K562 (cell line): ENCODE results near the gene TMEM88. TPM values are rescaled to one million over a fixed set of nuclear protein-coding genes. Genes with fewer than 3 reads are reported as not detected.
A peak's percentile ranks its signal among the peaks of the same experiment; 100 is the strongest.

ENCODE experiments used
- BDP1 ChIP-seq: IDR thresholded peaks from 3 replicates; pipeline ENCODE4 v1.6.1; 2011; ENCODE audit not compliant: insufficient read length, insufficient read depth
- CBFA2T2 ChIP-seq: fragments of 450-650 bp; conservative IDR thresholded peaks from 2 replicates; pipeline ENCODE4 v1.6.1; 2017; ENCODE audit warnings: mild to moderate bottlenecking
- E2F3 ChIP-seq: fragments of 250-450 bp; sonication (Bioruptor Pico); IDR thresholded peaks from 2 replicates; pipeline ENCODE4 v1.4.0; 2020; ENCODE audit warnings: mild to moderate bottlenecking
- GATAD2B ChIP-seq: fragments of 450-650 bp; IDR thresholded peaks from 2 replicates; pipeline ENCODE4 v1.6.1; 2017; ENCODE audit warnings: mild to moderate bottlenecking, borderline replicate concordance
- HBP1 ChIP-seq: fragments of 450-650 bp; formaldehyde crosslinking; IDR thresholded peaks from 2 replicates; pipeline ENCODE4 v1.4.0; 2022; ENCODE audit warnings: missing genetic modification characterization
- KLF1 ChIP-seq: fragments of 450-650 bp; IDR thresholded peaks from 2 replicates; pipeline ENCODE4 v1.6.1; 2016; ENCODE audit warnings: missing genetic modification characterization, missing compliant biosample characterization
- POLR3G ChIP-seq: IDR thresholded peaks from 2 replicates; pipeline ENCODE4 v1.6.1; 2011; ENCODE audit not compliant: insufficient read length, insufficient replicate concordance; ENCODE audit errors: extremely low read depth
- SMARCA4 ChIP-seq: fragments of 450-650 bp; IDR thresholded peaks from 2 replicates; pipeline ENCODE4 v1.6.1; 2016
- SREBF2 ChIP-seq: sonication (generic); formaldehyde crosslinking; IDR thresholded peaks from 2 replicates; pipeline ENCODE4 v1.4.0; 2020; ENCODE audit warnings: mild to moderate bottlenecking, missing genetic modification reagents
- TRIM24 ChIP-seq, 2 experiments: fragments of 450-650 bp; IDR thresholded peaks; 2 replicates each; pipeline ENCODE4 v1.6.1; 2016
- ZNF232 ChIP-seq: sonication (generic); formaldehyde crosslinking; IDR thresholded peaks from 2 replicates; pipeline ENCODE4 v1.8.0; 2022; ENCODE audit warnings: mild to moderate bottlenecking, missing genetic modification reagents
- ZNF511 ChIP-seq: sonication (generic); formaldehyde crosslinking; IDR thresholded peaks from 2 replicates; pipeline ENCODE4 v1.8.0; 2022; ENCODE audit warnings: mild to moderate bottlenecking, missing genetic modification reagents
- ZNF696 ChIP-seq: fragments of 250-450 bp; sonication (Bioruptor Pico); conservative IDR thresholded peaks from 2 replicates; pipeline ENCODE4 v1.4.0; 2020; ENCODE audit warnings: mild to moderate bottlenecking, moderate library complexity
- polyA plus RNA-seq, 8 experiments: library from polyadenylated mRNA; depleted of rRNA in 4 of 8; stranded (reverse) in 5 of 8; unstranded in 3 of 8; fragments of >200 nt; fragmentation: Nextera tagmentation in 2 of 8; fragmentation: Illumina TruSeq in 1 of 8; extraction: Ambion mirVana in 2 of 8; extraction: Trizol in 1 of 8; gene quantifications; 2 replicates each; pipeline versions ENCODE4 v1.2.1 to v1.2.3, GENCODE V29; 2011 to 2014; ENCODE audit warnings: inconsistent platforms in 1 of 8, missing spikeins in 1 of 8
- total RNA-seq, 7 experiments: library from RNA; depleted of rRNA in 6 of 7; stranded (reverse); fragments of >200 nt in 6 of 7; fragmentation: Illumina TruSeq in 2 of 7; extraction: Trizol in 2 of 7; gene quantifications; 2 replicates each; pipeline versions ENCODE4 v1.2.1 to v1.2.3, GENCODE V29; 2011 to 2021; ENCODE audit warnings: low replicate concordance in 1 of 7
- TF ChIP-seq, protein P1 (sequence below), 2 experiments: fragments of 150-350 bp in 1 of 2; IDR thresholded peaks; 2 replicates each; pipeline ENCODE4 v1.6.1; 2012 to 2016; ENCODE audit warnings: low read depth in 2 of 2, low read length in 2 of 2, mild to moderate bottlenecking in 1 of 2, moderate library complexity in 1 of 2
- TF ChIP-seq, protein P2 (sequence below), 2 experiments: fragments of 200-800 bp in 1 of 2; sonication (Bioruptor generic) in 1 of 2; sonication (generic) in 1 of 2; formaldehyde crosslinking in 1 of 2; IDR thresholded peaks in 1 of 2; conservative IDR thresholded peaks in 1 of 2; 2 replicates each; pipeline versions ENCODE4 v1.5.0 to v1.6.1; 2016 to 2020; ENCODE audit warnings: missing compliant biosample characterization in 1 of 2, missing genetic modification characterization in 1 of 2, missing genetic modification reagents in 1 of 2

The TMEM88 gene
- total and polyA plus RNA-seq, 9 of the 15 experiments (the other 6 are each of a cell fraction or from before 2014, with no cell fraction given) = 0.10 to 1.4 (median 0.36) TPM; not detected in 3

- TF ChIP-seq ZNF511 (CRISPR knock-in tag) (peak; percentile 85; the same call in 1 of the 2 replicates), E2F3 (no peak), TRIM24 (IDR thresholded peaks at IDR 0.05) (no peak), ZNF696 (CRISPR knock-in tag) (no peak), BDP1 (no peak), GATAD2B (no peak), ZNF232 (CRISPR knock-in tag) (no peak), KLF1 (tag) (no peak), SMARCA4 (peak; percentile 14; the same call in 1 of the 2 replicates), SREBF2 (CRISPR knock-in tag) (no peak), CBFA2T2 (no peak), POLR3G (no peak), HBP1 (no peak)
- TF ChIP-seq, protein P1, sequence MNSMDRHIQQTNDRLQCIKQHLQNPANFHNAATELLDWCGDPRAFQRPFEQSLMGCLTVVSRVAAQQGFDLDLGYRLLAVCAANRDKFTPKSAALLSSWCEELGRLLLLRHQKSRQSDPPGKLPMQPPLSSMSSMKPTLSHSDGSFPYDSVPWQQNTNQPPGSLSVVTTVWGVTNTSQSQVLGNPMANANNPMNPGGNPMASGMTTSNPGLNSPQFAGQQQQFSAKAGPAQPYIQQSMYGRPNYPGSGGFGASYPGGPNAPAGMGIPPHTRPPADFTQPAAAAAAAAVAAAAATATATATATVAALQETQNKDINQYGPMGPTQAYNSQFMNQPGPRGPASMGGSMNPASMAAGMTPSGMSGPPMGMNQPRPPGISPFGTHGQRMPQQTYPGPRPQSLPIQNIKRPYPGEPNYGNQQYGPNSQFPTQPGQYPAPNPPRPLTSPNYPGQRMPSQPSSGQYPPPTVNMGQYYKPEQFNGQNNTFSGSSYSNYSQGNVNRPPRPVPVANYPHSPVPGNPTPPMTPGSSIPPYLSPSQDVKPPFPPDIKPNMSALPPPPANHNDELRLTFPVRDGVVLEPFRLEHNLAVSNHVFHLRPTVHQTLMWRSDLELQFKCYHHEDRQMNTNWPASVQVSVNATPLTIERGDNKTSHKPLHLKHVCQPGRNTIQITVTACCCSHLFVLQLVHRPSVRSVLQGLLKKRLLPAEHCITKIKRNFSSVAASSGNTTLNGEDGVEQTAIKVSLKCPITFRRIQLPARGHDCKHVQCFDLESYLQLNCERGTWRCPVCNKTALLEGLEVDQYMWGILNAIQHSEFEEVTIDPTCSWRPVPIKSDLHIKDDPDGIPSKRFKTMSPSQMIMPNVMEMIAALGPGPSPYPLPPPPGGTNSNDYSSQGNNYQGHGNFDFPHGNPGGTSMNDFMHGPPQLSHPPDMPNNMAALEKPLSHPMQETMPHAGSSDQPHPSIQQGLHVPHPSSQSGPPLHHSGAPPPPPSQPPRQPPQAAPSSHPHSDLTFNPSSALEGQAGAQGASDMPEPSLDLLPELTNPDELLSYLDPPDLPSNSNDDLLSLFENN (IDR thresholded peaks at IDR 0.05; ENCODE audit: low read depth in 2 of 2, low read length in 2 of 2) = 0 out of 4 replicates have a peak, but pooled peaks of 1 of the 2 experiments have one; percentile 7
- TF ChIP-seq, protein P2, sequence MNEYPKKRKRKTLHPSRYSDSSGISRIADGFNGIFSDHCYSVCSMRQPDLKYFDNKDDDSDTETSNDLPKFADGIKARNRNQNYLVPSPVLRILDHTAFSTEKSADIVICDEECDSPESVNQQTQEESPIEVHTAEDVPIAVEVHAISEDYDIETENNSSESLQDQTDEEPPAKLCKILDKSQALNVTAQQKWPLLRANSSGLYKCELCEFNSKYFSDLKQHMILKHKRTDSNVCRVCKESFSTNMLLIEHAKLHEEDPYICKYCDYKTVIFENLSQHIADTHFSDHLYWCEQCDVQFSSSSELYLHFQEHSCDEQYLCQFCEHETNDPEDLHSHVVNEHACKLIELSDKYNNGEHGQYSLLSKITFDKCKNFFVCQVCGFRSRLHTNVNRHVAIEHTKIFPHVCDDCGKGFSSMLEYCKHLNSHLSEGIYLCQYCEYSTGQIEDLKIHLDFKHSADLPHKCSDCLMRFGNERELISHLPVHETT (CRISPR knock-in tag; conservative IDR thresholded peaks at IDR 0.05 in 1 of 2, IDR thresholded peaks at IDR 0.05 in 1 of 2) = peak in 1 of 2 experiments; percentile 74; a peak in 2 of 4 replicates
These were observed 2.2 kb downstream of the TMEM88 start, which contains the start of gene NAA38 (continued) for GRCh38 chr17:7856811-7857712.
